NCI-H69 (cell line): Measurements from ENCODE around the gene NBL1.

ENCODE experiments used
- DNase-seq: peaks from one replicate; lab custom pipeline; 2025; lab: John Stamatoyannopoulos, UW

NBL1 gene

DNA sequence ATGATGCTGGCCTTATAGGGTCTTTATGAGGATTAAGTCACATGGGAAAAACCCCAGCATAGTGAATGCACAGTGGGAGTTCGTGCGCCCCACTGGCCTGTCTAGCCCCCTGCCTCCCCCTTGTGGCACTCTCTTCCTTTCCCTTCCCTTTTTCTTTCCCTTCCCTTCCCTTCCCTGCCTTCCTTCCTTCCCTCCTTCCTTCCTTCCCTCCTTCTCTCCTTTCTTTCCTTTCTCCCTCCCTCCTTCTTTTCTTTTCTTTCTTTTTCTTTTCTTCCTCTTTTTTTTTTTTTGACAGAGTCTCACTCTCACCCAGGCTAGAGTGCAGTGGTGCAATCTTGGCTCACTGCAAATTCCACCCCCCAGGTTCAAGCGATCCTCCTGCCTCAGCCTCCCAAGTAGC lies 59.2 kb downstream of the NBL1 start:
- DNase-seq: no peak

DNA sequence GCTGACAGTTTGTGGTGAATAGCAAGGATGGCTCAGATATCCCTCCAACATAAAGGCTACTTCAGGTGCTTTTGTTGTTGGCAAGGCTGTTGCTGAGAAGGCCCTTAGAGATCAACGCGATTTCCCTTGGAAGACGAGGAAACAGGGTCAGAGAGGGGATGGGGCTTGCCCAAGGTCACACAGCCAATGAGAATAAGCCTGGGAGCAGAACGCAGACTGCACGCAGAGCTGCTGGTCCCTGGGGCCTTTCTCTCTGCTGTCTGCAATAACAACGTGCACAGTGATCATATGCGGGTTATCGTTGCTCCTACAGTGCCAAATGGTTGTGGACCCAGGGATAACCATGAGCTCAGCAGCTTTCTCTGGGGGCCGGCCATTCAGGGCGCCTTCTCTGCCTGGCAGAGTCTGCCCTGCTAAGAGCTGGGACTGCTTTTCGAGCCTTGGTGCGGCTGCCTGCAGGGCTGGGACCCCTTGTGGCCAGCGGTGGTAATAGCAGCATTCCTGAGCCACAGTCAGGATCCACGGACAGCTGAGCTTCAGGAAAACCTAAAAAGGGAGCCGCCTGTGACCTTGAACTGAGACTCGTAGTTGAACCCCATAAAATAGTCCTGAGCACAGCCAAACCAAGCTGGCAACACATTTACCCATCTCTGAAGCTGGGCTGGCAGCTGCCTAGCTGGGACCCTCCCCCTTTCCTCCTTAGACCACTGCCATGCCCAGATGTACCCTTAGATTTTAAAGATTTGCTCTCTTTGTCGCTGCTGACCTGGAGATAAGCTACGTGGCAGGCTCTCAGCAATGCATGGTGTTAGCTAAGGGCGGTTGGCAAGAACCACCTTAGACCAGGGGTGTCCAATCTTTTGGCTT lies 60.4 kb downstream of the NBL1 start:
- peak; percentile 44 for DNase-seq

DNA sequence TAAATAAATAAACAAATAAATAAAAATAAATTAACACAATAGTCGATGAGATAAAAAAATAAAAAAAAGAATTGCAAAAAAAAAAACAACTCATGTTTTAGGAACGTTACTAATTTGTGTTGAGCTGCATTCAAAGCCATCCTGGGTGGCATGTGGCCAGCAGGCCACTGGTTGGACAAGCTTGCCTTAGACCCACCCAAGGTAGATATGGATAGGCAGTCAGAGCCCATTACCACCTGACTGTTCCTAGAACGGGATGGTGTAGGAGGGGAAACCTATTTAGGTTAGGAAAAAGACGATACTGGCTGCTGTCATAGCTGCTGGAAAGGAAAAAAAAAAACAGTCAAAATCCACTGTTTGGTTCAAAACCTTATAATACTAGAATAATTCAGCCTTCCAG lies 61.4 kb downstream of the NBL1 start:
- DNase-seq: no peak

GRCh38 chr1:19706136-19706535 lies 62.0 kb downstream of the NBL1 start:
- no peak for DNase-seq
